Osteoblast (primary cell): ENCODE data around the gene MYOD1. TPM values are rescaled to one million over a fixed set of nuclear protein-coding genes. Genes with fewer than 3 reads are reported as not detected.

ENCODE experiments used
- DNase-seq: peaks from one replicate; pipeline ENCODE4 v3.0.0; 2011; ENCODE audit warnings: low spot score, mixed read lengths; ENCODE audit not compliant: insufficient read length; ENCODE audit errors: missing footprints
- H2AFZ ChIP-seq: 2 replicates; pipeline ENCODE4 v1.6.0; 2011; ENCODE audit warnings: mild to moderate bottlenecking, low read length
- H3K27ac ChIP-seq: 2 replicates; pipeline ENCODE4 v1.5.1; 2011; ENCODE audit warnings: mild to moderate bottlenecking, low read depth, low read length, moderate library complexity
- H3K27me3 ChIP-seq: 2 replicates; pipeline ENCODE4 v1.6.0; 2012; ENCODE audit warnings: mild to moderate bottlenecking, control low read depth, inconsistent platforms, low read length, moderate library complexity; ENCODE audit not compliant: insufficient read depth
- H3K36me3 ChIP-seq: 2 replicates; pipeline ENCODE4 v1.5.1; 2011; ENCODE audit warnings: mild to moderate bottlenecking, low read length, control low read depth, moderate library complexity; ENCODE audit not compliant: insufficient read depth
- H3K4me1 ChIP-seq: 2 replicates; pipeline ENCODE4 v1.5.1; 2011; ENCODE audit warnings: mild to moderate bottlenecking, low read length, control low read depth, moderate library complexity; ENCODE audit not compliant: insufficient read depth
- H3K4me2 ChIP-seq: 2 replicates; pipeline ENCODE4 v1.6.0; 2011; ENCODE audit warnings: mild to moderate bottlenecking, low read length; ENCODE audit not compliant: insufficient read depth
- H3K4me3 ChIP-seq: fragments of 200-600 bp; sonication (generic); 3 replicates; pipeline ENCODE4 v1.5.1; 2012; ENCODE audit warnings: mild to moderate bottlenecking, low read length, inconsistent platforms; ENCODE audit not compliant: insufficient read depth
- H3K79me2 ChIP-seq: 2 replicates; pipeline ENCODE4 v1.6.0; 2012; ENCODE audit warnings: mild to moderate bottlenecking, low read length, control low read depth, inconsistent platforms; ENCODE audit not compliant: insufficient read depth
- H3K9me3 ChIP-seq: 2 replicates; pipeline ENCODE4 v1.5.1; 2011; ENCODE audit warnings: low read depth, low read length, control low read depth
- H4K20me1 ChIP-seq: 2 replicates; pipeline ENCODE4 v1.6.0; 2012; ENCODE audit warnings: mild to moderate bottlenecking, low read length, control low read depth; ENCODE audit not compliant: insufficient read depth
- total RNA-seq: library from RNA; depleted of rRNA; stranded (reverse); fragments of >200 nt; gene quantifications from 2 replicates; pipeline ENCODE4 v1.2.3, GENCODE V29; 2012
- TF ChIP-seq, protein P1 (sequence below): IDR thresholded peaks from 2 replicates; pipeline ENCODE4 v1.5.1; 2011; ENCODE audit warnings: mild to moderate bottlenecking, low read depth, low read length, moderate library complexity; ENCODE audit errors: extremely low read depth

The MYOD1 gene
- total RNA-seq, 1 donor: not detected

DNA sequence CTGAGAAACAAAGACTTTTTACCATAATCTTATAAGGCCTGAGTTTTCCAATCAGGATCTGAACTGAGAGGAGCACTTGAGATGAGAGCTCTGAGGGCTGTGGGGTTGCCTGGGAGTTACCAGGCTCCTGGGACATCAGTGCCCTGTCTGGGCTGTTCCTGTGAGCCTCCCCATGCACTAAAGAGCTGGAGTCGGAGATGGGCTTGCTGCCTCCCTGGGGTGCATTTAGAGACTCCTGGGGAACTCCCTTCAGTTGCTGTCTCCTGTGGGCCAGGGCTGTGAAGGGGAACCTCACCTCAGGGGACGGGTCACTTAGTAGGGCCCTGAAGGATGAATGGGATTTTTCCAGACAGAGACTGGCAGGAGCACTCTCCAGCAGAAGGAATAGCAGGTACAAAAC lies 48.5 kb downstream of the MYOD1 start:
- H3K36me3 ChIP-seq: no peaks in the 10 kb centered on the region
- H3K4me2 ChIP-seq: no peak overlapping the region
- H3K27me3 ChIP-seq: peaks cover 10% of the 10 kb centered on the region
- peak; percentile 73 for DNase-seq
- no peak overlapping the region for H3K4me3 ChIP-seq
- no peaks in the 10 kb centered on the region for H4K20me1 ChIP-seq
- TF ChIP-seq, protein P1, sequence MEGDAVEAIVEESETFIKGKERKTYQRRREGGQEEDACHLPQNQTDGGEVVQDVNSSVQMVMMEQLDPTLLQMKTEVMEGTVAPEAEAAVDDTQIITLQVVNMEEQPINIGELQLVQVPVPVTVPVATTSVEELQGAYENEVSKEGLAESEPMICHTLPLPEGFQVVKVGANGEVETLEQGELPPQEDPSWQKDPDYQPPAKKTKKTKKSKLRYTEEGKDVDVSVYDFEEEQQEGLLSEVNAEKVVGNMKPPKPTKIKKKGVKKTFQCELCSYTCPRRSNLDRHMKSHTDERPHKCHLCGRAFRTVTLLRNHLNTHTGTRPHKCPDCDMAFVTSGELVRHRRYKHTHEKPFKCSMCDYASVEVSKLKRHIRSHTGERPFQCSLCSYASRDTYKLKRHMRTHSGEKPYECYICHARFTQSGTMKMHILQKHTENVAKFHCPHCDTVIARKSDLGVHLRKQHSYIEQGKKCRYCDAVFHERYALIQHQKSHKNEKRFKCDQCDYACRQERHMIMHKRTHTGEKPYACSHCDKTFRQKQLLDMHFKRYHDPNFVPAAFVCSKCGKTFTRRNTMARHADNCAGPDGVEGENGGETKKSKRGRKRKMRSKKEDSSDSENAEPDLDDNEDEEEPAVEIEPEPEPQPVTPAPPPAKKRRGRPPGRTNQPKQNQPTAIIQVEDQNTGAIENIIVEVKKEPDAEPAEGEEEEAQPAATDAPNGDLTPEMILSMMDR: no peak
- no peaks in the 10 kb centered on the region for H3K79me2 ChIP-seq
- H3K27ac ChIP-seq: no peak overlapping the region
- H2AFZ ChIP-seq: no peak overlapping the region
- H3K9me3 ChIP-seq: no peaks in the 10 kb centered on the region
- H3K4me1 ChIP-seq: no peaks in the 10 kb centered on the region

DNA sequence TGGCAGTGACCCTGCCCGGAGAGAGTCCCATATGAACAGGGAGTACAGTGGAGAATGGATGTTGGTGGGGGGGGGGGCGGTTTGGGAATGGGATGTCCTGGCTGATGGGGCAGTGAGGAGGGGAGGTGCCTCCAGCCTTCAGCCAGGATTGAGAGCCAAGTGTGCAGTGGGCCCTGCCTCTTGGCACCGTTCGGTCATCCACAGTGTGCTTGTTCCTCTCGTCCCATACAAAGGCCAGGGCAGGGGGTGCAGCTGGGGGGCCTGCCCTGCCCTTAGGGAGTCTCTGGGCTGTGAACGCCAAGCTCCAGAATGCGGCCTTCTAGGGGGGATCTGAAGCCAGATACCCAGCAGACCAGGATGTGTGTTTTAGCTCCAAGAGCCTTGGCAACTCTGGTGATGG lies 49.2 kb downstream of the MYOD1 start:
- no peaks in the 10 kb centered on the region for H3K36me3 ChIP-seq

DNA sequence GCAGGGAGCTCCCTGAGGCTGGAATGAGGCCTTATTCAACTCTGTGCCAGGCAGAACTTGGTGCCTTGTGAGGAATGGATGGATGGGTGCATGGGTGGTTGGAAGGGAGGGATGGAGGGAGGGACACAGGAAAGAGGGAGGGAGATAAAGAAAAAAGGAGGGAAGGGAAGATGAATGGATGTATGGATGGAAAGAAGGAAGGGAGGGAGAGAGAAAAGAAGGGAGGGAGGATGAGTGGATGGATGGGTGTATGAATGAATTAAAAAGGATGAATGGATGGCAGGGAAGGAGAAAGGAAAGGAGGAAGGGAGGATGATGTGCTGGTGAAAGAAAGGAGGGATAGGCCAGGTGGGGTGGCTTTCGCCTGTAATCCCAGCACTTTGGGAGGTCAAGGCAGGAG lies 49.8 kb downstream of the MYOD1 start:
- H3K27ac ChIP-seq: no peak overlapping the region
- H3K4me1 ChIP-seq: no peaks in the 10 kb centered on the region
- no peaks in the 10 kb centered on the region for H3K9me3 ChIP-seq
- TF ChIP-seq, protein P1: no peak
- peaks cover 9% of the 10 kb centered on the region for H3K27me3 ChIP-seq
- no peaks in the 10 kb centered on the region for H4K20me1 ChIP-seq
- H2AFZ ChIP-seq: no peak overlapping the region
- DNase-seq: no peak
- H3K4me3 ChIP-seq: no peak overlapping the region
- no peak overlapping the region for H3K4me2 ChIP-seq
- H3K36me3 ChIP-seq: no peaks in the 10 kb centered on the region
- H3K79me2 ChIP-seq: no peaks in the 10 kb centered on the region

More for the DNA sequence above, 49.2 kb downstream of the MYOD1 start:
- H3K4me3 ChIP-seq: no peak overlapping the region
- H3K9me3 ChIP-seq: no peaks in the 10 kb centered on the region
- peaks cover 10% of the 10 kb centered on the region for H3K27me3 ChIP-seq
- H3K79me2 ChIP-seq: no peaks in the 10 kb centered on the region
- TF ChIP-seq, protein P1: no peak
- H3K4me2 ChIP-seq: no peak overlapping the region
- no peaks in the 10 kb centered on the region for H4K20me1 ChIP-seq
- no peaks in the 10 kb centered on the region for H3K4me1 ChIP-seq
- no peak overlapping the region for H3K27ac ChIP-seq
- peak; percentile 77 for DNase-seq
- H2AFZ ChIP-seq: no peak overlapping the region

DNA sequence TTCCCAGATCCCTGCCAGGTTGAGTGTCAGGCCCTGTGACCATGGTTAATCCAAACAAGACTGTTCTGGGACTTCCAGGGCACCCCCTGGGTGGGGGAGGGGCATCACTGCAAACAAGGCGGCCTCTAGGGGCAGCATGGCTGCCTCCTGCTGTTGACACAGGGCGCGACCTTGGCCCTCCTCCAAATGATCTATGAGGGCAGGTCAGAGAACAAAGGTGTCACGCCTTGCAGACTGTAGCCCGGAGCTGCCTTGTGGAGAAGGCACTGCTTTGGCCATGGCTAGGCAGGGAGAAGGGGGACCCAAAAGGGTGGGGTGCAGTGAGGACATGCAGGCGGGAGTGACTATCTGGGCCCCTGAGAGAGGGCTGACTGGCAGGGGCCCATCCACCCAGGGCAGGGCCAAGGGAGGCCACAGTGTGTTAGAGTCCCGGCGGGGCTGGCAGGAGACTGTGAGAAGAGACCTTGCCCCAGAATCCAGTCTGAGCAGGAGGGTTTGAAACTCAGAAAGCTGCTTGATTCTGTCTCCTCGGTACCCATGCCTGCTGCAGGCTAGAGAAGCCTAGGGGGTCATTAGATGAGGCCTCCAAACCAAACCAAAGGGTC lies 50.8 kb downstream of the MYOD1 start:
- no peak overlapping the region for H3K4me3 ChIP-seq
- peaks cover 2% of the 10 kb centered on the region for H3K27me3 ChIP-seq
- no peaks in the 10 kb centered on the region for H3K79me2 ChIP-seq
- H3K36me3 ChIP-seq: no peaks in the 10 kb centered on the region
- TF ChIP-seq, protein P1: no peak
- no peak overlapping the region for H3K27ac ChIP-seq
- DNase-seq: peak; percentile 74
- no peaks in the 10 kb centered on the region for H3K9me3 ChIP-seq
- no peaks in the 10 kb centered on the region for H4K20me1 ChIP-seq
- no peak overlapping the region for H3K4me2 ChIP-seq
- H3K4me1 ChIP-seq: no peaks in the 10 kb centered on the region
- no peak overlapping the region for H2AFZ ChIP-seq
